ENCODE results near the gene GPR151. TPM values are rescaled to one million over a fixed set of nuclear protein-coding genes. Genes with fewer than 3 reads are reported as not detected.

Gene GPR151
- polyA plus RNA-seq, 1 of the 3 experiments (the other 2 are of a cell fraction): not detected

Small RNA genes within 50 kb of the gene (small RNA-seq; reads per million reads assigned to genes)
- gene RF02271: 0 reads per million in 7 experiments

Other genes starting within 250 kb of the GPR151 start
- 0.05 and 0.08 TPM in 2 replicates for gene POU4F3, start 177.4 kb downstream of the GPR151 start, polyA plus RNA-seq (2012; rRNA removed)
- gene TCERG1, start 68.9 kb downstream of the GPR151 start, polyA plus RNA-seq (2012; rRNA removed): 38.5 and 47.3 TPM in 2 replicates

Measured in SK-N-SH (cell line).